ENCODE measurements around the gene PIPOX.

DNA sequence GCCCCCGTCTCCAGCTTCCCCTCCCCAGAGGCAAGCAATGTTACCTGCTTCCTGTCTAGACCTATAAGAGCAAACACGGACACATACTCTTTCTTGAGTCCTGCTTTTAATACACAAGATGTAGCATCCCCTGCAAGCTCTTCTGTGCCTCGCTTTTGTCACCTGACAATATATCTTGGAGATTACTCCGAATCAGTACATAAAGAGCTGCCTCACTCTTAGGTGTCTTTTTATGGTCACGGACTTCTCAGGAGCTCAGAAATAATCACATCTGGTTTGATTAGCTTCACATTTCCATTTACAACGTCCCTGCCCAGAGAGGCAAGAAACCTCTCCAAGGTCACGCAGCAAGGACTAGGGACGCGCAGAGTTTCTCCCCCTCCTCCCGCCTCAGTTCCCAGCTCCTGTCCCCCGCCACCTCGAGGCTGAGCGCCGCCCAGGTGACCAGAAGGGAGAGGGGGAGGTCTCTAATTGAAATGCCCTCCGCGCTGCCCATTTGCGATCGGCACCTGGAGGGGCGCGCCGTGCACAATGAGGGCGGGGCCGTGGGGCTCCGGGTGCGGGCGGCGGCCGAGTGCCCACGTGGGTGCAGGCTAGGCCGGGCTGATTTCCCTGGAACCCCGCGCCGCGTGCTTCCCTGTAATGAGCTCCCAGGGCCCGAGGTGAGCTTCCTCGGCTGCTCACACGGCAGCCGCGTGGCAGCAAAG is 23.3 kb upstream of the PIPOX start:
- no peak for TF ChIP-seq EZH2 (optimal IDR thresholded peaks at IDR 0.05; ENCODE audit: low read depth, low read length)
- TF ChIP-seq, protein P1, sequence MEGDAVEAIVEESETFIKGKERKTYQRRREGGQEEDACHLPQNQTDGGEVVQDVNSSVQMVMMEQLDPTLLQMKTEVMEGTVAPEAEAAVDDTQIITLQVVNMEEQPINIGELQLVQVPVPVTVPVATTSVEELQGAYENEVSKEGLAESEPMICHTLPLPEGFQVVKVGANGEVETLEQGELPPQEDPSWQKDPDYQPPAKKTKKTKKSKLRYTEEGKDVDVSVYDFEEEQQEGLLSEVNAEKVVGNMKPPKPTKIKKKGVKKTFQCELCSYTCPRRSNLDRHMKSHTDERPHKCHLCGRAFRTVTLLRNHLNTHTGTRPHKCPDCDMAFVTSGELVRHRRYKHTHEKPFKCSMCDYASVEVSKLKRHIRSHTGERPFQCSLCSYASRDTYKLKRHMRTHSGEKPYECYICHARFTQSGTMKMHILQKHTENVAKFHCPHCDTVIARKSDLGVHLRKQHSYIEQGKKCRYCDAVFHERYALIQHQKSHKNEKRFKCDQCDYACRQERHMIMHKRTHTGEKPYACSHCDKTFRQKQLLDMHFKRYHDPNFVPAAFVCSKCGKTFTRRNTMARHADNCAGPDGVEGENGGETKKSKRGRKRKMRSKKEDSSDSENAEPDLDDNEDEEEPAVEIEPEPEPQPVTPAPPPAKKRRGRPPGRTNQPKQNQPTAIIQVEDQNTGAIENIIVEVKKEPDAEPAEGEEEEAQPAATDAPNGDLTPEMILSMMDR (IDR thresholded peaks at IDR 0.05; ENCODE audit: low read length) = no peak

All from MM.1S (cell line).